Activated T-helper 9 cell treated with anti-CD3 and anti-CD28 coated beads, Interleukin-2, amount 50 U/mL, for 16 hours (primary cell): ENCODE results near the gene USHBP1.

ENCODE experiments used
- DNase-seq: peaks from one replicate; pipeline ENCODE4 v3.0.0-alpha.2; 2020; ENCODE audit warnings: low read depth

The USHBP1 gene

GRCh38 chr19:17211547-17212446 lies 52.7 kb downstream of the USHBP1 start:
- DNase-seq: no peak

- no peak for DNase-seq
These were observed 54.2 kb downstream of the USHBP1 start for GRCh38 chr19:17210296-17210695.

- DNase-seq: no peak
These were observed 55.2 kb downstream of the USHBP1 start for GRCh38 chr19:17209126-17210036.

GRCh38 chr19:17206736-17207581 lies 57.6 kb downstream of the USHBP1 start:
- DNase-seq: no peak

GRCh38 chr19:17205237-17206140 lies 59.1 kb downstream of the USHBP1 start:
- peak; percentile 34 for DNase-seq

GRCh38 chr19:17202713-17203112 lies 61.8 kb downstream of the USHBP1 start:
- DNase-seq: no peak

GRCh38 chr19:17202249-17202648 lies 62.3 kb downstream of the USHBP1 start:
- DNase-seq: no peak

GRCh38 chr19:17200408-17201079 lies 64.0 kb downstream of the USHBP1 start:
- DNase-seq: no peak
